ENCODE results near the gene MUC15. TPM values are rescaled to one million over a fixed set of nuclear protein-coding genes. Genes with fewer than 3 reads are reported as not detected.

MUC15 gene
- 3.7 TPM for total RNA-seq

DNA sequence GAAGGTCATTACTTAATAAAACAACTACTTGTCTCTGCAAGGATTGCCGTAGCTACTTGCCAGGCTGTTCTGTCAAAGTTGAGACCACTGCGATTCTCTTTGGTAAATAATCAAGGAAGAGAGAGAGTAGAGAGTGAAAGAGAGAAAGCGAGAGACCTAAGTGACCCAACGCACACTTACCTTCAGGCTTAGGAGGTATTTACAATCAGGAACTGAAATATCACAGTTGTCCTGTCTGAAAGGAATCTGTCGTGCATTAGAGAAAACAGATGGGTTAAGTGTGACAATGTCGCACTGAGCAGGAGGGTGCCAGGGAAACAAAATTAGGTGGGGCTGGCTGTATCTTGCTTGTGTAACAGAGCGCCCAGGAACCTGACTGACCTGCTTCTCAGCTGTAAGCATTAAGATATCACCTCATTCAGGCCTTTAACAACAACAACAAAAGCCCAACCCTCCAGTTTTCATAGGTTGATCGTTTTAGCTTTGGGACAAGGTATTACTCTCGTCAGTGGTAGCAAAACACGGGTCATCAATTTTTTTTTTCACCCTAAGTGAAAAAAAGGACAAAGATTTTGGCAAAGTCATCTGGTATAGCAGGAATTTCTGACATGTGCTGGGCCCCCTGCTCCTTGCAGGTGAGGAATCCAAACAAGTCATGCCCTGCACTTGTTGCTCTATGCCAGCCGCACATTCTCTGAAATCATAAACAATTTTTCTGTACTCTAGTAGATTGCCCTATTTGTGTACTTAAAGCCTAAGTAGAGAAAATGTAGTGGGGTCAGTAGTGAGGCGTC is at the start of gene MUC15:
Gene MUC15 (minus strand): TSS at position 403 of the 794 bp plus-strand sequence. CDS start 5,169 bp downstream, outside the sequence.

Other genes with a start within 250 kb of the MUC15 start
- gene ANO3, start 240.1 kb downstream of the MUC15 start, total RNA-seq = 0.99 TPM
- 0.55 TPM for gene SLC5A12, start 149.8 kb upstream of the MUC15 start, total RNA-seq

Data from camera-type eye (tissue), 1 donor.